ENCODE measurements around the gene CHRNA3.

- TF ChIP-seq POLR2AphosphoS5 (IDR thresholded peaks at IDR 0.05; ENCODE audit: insufficient read depth in 1 of 2, low read depth in 1 of 2) = no peak
- TF ChIP-seq CTCF (IDR thresholded peaks at IDR 0.05) = no peak
- no peak for TF ChIP-seq POLR2A (IDR thresholded peaks at IDR 0.05)
These were observed 8.4 kb upstream of the CHRNA3 start for GRCh38 chr15:78629031-78629715.

Data from vagina (tissue), 2 donors.